ENCODE results near the gene LRRC75A.

GRCh38 chr17:16519021-16519420, 27.0 kb upstream of the LRRC75A start:
- no peak for TF ChIP-seq CTCF (IDR thresholded peaks at IDR 0.05; ENCODE audit: control extremely low read depth in 1 of 3, insufficient read depth in 1 of 3, low read depth in 1 of 3, low read length in 3 of 3)
- no peak for TF ChIP-seq POU5F1 (IDR thresholded peaks at IDR 0.05; ENCODE audit: low read depth, low read length)
- TF ChIP-seq EGR1 (IDR thresholded peaks at IDR 0.05; ENCODE audit: borderline replicate concordance, low read depth, low read length), result no peak
- TF ChIP-seq POLR2AphosphoS5 (IDR thresholded peaks at IDR 0.05; ENCODE audit: low read depth, low read length), result no peak
- no peak for TF ChIP-seq RNF2 (IDR thresholded peaks at IDR 0.05; ENCODE audit: borderline replicate concordance, low read depth, low read length, missing control alignments, poor library complexity, severe bottlenecking)
- TF ChIP-seq KDM1A (IDR thresholded peaks at IDR 0.05; ENCODE audit: borderline replicate concordance, low read length), result no peak
- no peak for TF ChIP-seq CREB1 (IDR thresholded peaks at IDR 0.05)
- no peak for TF ChIP-seq MAFK (IDR thresholded peaks at IDR 0.05; ENCODE audit: low read depth, low read length)
- TF ChIP-seq SUZ12 (IDR thresholded peaks at IDR 0.05; ENCODE audit: low read length), result no peak
- TF ChIP-seq RAD21 (IDR thresholded peaks at IDR 0.05 in 1 of 2, conservative IDR thresholded peaks at IDR 0.05 in 1 of 2; ENCODE audit: low read depth in 2 of 2, low read length in 2 of 2), result no peak

All from H1 (cell line).